Activated CD4-positive, CD25-positive, alpha-beta regulatory T cell treated with anti-CD3 and anti-CD28 coated beads, Interleukin-2, amount 50 U/mL, for 16 hours (primary cell): Measurements from ENCODE around the gene POU2F1.

Source experiments
- DNase-seq: peaks from one replicate; pipeline ENCODE4 v3.0.0-alpha.2; 2020; ENCODE audit warnings: low read depth, low spot score

The POU2F1 gene

GRCh38 chr1:167272369-167272957 lies 51.8 kb downstream of the POU2F1 start:
- no peak for DNase-seq

DNA sequence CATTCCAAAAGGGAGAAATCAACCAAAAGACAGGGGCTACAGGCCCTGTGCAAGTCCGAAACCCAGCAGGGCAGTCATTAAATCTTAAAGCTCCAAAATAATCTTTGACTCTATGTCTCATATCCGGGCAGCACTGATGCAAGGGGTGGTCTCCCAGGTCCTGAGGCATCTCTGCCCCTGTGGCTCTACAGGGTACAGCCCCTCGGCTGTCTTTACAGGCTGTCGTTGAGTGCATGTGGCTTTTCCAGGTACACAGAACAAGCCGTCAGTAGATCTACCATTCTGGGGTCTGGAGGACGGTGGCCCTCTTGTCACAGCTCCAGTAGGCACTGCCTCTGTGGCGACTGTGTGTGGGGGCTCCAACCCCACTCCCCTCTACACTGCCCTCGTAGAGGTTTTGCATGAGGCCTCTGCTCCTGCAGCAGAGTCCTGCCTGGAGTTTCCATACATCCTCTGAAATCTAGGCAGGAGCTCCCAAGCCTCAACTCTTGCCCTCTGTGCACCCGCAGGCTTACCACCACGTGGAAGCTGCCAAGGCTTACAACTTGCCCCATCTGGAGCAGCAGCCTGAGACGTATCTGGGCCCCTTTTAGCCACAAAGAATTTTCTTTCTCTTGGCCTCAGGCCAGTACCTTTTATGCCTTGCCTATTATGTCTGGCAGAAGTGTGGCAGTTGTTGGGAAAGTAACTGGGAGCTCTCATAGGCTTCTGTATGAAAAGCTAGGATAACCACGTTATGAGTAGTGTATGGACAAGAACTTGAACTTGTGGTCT lies 52.5 kb downstream of the POU2F1 start:
- DNase-seq: no peak

DNA sequence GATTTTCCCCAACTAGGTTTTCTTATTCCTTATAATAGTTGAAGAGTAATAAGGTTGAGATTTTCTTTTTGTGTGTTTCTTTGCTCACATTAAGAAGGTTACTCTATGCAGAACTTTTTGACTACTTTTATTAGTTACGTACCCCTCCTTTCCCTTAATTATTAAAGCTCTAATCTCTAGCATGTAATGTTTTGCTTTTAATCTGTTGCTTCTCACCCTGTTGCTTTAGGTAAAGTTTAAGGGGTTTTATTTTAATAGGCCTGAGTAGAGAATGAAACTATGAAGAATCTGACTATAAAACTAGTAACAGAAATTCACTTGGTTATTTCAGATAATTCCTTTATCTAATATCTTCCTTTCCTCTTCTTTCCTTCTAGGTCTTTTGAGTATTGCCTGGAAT lies 53.4 kb downstream of the POU2F1 start:
- DNase-seq: no peak

DNA sequence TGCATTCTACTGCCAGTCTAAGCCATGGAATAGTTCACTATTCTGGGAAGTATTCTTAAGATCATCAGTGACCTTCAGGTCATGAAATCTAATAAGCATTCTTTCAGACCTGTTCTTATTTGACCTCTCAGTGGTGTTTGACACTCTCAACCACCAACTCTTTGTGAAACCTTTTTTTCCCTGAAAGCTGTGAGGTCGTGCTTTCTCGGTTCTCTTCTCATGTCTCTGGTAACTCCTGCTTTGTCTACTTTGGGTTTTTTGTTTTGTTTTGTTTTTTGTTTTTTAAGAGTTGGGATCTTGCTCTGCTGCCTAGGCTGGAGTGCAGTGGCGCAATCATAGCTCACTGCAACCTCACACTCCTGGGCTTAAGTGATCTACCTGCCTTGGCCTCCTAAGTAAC lies 56.3 kb downstream of the POU2F1 start:
- no peak for DNase-seq

GRCh38 chr1:167278497-167278896 lies 57.8 kb downstream of the POU2F1 start:
- no peak for DNase-seq

DNA sequence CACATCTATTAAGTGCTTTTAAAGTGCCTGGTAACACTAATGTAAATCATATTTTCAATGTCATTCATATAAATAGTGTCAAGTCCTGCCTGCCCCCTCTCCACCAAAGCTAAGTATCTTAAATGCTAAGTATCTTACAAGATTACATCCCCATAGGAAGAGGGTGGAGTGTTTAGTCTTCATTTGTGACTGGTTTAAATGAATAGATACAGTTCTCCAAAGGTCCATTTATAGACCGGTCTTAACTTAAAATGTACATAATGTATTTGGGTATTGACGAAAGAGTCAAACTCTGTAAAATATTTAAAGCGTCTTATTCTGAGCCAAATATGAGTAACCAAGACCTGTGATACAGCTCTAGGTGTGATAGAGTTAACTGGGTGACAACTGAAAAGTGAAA lies 60.2 kb downstream of the POU2F1 start:
- no peak for DNase-seq

DNA sequence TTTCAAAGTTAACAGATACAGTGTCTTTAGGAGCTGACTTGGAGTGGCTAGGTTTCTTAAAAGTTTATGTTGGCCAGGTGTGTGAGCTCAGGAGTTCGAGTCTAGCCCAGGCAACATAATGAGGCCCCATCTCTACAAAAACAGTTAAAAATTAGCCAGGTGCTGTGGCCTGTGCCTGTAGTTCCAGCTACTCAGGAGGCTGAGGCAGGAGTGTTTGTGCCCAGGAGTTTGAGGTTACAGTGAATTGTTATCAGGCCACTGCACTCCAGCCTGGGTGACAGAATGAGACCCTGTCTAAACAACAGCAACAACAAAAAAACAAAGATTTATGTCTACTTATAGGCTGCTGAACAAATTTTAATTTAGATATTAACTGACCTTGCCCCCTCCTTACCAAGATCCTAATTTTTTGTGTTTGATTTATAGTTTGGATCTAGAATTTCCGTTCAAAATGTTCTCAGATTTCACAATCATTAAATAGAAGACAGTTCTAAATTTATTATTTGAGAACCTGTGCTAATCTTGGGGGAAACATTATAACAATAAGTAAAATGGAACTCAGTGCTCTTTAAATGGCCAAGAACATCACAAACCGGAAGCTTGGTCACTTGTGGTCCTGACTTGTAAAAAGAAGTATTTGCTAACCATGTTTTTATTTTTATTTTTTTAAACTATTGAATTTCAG lies 67.8 kb downstream of the POU2F1 start:
- no peak for DNase-seq

DNA sequence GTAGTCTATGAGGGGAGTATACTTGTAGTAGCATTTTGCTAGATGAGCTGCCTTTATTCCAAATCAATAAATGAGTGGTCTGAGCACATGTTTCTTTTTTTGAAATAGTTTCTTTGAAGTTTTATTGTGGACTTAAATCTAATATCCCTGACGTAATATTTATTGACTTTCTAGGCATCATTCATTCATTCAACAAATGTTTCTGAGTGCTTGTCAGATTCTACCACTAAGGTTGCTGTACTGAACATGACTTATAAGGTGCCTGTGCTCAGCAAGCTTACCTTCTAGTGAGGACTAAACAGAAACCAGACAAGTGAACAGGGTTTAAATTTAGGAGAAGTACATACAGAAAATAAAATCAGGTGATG lies 68.4 kb downstream of the POU2F1 start:
- DNase-seq: no peak

DNA sequence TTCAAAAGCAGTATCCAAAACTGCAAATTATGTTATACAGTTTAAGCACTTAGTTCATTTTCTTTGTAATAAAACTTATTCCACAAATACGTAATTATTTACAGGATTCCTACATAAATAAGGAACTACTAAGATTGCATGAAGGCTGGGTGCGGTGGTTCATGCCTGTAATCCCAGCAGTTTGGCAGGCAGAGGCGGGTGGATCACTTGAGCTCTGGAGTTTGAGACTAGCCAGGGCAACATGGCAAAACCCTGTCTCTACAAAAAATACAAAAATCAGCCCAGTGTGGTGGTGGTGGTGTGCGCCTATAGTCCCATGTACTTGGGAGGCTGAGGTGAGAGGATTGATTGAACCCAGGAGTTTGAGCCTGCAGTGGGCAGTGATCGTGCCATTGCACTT lies 69.3 kb downstream of the POU2F1 start:
- no peak for DNase-seq

DNA sequence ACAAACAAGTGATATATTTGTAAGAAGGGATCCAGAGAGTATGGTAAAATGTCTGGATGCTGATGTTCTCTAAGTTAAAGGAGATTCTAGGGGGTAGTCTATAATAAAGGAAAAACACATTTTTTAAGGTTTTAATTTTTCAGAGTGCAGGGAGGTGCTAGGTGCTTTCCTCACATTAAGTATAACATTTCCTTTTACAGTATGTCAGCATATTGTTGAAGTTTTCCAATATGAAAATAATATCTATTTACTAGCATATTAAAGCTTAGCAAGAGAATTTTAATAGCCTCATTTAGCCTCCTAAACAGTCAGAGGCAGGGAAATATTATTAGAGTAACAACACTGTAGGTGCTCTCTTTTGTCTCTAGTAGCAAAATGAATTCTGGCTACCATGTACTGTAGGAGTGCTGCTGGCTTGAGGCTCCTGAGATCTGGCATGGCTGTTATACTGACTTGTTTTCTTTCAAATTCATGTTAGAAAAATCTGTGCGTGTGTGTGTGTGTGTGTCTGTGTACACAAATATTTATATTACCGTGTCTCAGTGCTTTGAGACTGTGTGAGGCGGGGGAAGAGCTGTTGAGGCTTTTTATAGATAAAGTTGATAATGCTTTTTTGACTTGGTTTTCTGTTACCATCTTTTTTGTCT lies 71.0 kb downstream of the POU2F1 start:
- DNase-seq: no peak

- no peak for DNase-seq
Measured at GRCh38 chr1:167292216-167292615, 71.5 kb downstream of the POU2F1 start.

GRCh38 chr1:167293057-167293456 lies 72.4 kb downstream of the POU2F1 start:
- no peak for DNase-seq

DNA sequence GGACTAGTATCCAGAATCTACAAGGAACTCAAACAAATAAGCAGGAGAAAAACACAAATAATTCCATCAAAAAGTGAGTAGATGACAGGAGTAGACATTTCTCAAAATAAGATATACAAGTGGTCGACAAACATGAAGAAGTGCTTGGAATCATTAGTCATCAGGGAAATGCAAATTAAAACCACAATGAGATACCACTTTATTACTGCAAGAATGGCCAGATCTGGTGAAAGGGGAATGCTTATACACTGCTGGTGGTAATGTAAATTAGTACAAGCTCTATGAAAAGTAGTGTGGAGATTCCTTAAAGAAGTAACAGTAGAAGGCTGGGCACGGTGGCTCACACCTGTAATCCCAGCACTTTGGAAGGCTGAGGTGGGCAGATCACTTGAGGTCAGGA lies 73.8 kb downstream of the POU2F1 start:
- DNase-seq: no peak

DNA sequence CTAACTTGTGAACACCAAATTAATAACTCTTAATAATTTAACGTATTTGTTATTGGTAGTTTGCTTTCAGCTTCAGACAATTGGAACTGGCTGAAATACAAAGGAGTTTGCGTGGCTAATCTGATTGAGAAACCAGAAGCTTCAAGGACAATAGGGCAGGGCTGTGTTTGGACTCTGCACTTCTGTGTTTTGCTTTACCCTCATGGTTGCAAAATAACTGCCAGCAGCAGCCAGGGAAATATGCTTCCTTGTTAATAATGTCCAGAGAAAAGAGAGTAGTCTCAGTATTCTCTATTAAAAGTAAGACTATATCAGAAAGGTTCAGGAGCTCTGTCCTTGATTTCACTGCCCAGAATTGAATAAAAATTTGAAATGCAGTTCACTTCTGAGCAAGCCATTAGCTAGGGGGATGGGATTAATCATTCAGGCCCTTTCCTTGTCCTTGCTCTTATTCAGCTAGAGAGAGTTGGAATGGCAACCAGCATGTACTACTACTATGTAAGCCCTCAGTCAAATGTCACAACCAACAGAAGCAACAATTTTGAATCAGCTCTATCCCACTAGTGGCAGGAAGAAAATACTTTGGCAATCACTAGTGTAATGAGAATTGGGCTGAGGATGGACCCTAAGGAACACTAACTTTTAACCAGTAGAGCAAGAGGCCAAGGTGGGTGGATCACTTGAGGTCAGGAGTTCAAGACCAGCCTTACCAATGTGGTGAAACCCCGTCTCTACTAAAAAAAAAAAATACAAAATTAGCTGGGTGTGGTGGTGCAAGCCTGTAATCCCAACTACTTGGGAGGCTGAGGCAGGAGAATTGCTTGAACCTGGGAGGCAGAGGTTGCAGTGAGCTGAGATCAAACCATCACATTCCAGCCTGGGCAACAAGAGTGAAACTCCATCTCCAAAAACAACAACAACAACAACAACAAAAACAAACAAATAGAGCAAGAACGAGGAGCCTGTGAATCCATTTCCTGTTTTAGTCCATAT lies 76.8 kb downstream of the POU2F1 start:
- no peak for DNase-seq

- no peak for DNase-seq
Measured at GRCh38 chr1:167298325-167298724, 77.6 kb downstream of the POU2F1 start.

DNA sequence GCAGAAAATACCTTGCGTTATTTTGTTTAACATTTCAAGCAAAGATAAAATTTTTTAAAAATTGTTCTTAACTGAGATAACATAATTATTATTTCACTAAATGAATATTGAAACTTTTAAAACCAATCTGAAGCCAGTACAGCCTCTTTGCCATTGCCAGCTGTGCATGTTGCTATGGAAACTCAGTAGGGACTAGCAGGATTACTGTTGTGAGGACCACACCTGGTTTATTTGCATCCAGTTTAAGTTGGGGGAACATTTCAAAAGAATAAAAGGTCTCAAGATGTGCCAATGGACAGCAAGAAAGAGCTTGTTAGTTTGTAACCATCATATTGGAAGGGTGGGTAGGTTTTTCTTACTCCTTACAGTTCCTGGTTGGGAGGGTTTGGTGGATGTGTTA lies 80.7 kb downstream of the POU2F1 start:
- no peak for DNase-seq

- DNase-seq: no peak
Measured at GRCh38 chr1:167304165-167304564, 83.5 kb downstream of the POU2F1 start.

GRCh38 chr1:167305059-167305705 lies 84.5 kb downstream of the POU2F1 start:
- DNase-seq: no peak

DNA sequence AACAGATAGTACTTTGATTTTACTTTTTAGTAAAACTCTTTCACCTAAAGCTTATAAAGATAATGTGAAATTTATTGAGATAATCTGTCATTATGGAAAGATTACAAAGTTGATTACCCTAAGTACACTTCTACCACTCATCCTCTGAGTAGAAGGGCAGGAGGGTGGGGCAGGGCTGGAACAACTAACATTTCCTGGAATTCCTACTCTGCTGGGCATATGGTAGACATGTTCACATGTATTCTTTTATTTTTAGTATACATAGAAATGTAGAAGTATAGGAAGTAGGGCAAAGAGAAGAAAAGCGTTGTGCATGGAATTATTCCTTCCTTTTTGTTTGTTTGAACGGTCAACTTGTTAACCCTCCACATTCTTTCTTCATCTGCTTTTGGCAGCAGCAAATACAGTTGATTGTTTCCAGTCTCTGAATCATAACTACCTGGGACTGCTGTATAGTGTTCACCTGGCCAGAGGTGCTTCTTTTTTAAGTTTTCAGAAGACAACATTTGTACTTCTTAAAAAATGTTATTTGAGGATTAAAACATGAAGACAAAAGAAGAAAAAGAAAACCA lies 85.1 kb downstream of the POU2F1 start:
- DNase-seq: no peak

GRCh38 chr1:167310732-167311131 lies 90.0 kb downstream of the POU2F1 start:
- DNase-seq: no peak
